NT2/D1 (cell line): ENCODE measurements around the gene TROAP.

Experiments used
- SUZ12 ChIP-seq: IDR thresholded peaks from 2 replicates; pipeline ENCODE4 v1.6.1; 2011; ENCODE audit not compliant: insufficient read length, insufficient read depth; ENCODE audit errors: extremely low read depth
- YY1 ChIP-seq: IDR thresholded peaks from 2 replicates; pipeline ENCODE4 v1.6.1; 2011; ENCODE audit not compliant: insufficient read length, insufficient read depth

DNA sequence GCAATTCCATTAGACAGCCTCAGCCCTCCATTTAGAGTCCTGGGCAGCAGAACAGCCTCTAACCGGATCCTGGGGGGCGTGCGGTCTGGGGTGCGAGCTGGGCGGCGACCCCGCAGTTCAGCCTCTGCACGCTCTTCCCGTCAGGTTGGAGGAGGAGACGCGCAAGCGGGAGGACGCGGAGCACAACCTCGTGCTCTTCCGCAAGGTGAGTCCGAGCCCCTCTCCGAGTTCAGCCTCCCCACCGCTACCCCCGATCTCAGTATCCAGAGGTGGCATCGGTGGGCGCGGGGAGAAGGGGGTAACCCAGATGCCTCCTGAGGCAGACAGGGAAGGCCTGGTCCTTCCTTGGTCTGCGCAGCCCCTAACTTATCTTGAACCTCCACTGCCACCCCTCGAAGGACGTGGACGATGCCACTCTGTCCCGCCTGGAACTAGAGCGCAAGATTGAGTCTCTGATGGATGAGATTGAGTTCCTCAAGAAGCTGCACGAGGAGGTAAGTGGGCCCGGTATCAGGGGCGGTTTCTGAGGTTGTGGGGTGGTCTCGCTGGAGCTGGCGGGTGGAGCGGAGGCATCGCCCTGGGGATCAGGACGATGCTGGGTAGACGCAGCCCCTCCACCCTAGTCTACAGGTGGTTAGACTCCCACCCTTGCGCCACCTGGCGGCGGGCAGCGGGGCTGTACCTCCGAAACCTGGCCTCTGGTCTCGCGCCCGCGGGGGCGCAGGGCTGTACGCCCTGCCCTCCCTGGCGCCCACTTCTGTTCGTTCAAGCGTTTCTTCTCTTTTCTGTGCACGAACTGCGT is 26.8 kb upstream of the TROAP start:
- TF ChIP-seq YY1 = no peak
- no peak for TF ChIP-seq SUZ12
